ENCODE data around the gene DMD.

DMD gene

DNA sequence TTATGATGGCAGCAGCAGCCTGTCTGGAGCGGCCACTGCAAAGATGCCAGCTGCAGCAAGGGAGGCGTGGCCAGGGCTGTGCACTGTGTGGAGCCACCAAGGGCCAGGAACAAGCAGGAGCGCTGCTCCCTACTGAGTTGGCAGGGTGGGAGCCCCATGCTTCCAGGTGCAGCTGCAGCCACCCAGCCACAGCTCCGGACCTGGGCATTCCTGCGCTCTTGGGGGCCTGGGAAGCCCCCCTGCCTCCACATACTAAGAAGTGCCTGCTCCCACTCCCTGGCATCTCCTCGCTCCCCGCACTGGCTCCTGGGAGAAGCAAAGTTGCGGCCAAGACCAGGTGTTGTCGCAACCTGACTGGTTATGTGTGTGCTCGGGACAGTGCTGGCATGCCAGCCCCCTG, 619.8 kb downstream of the DMD start:
- no peaks in the 10 kb centered on the region for H3K9me3 ChIP-seq (replicated peaks; ENCODE audit: insufficient read depth, low read length)
- H4K20me1 ChIP-seq (ENCODE audit: insufficient read depth, low read length): no peaks in the 10 kb centered on the region
- H3K36me3 ChIP-seq (replicated peaks; ENCODE audit: insufficient read depth, low read length): no peaks in the 10 kb centered on the region
- H3K4me3 ChIP-seq (ENCODE audit: low read length): no peak overlapping the region
- no peak overlapping the region for H3K9ac ChIP-seq (ENCODE audit: low read length)
- H3K4me1 ChIP-seq (ENCODE audit: low read length): no peaks in the 10 kb centered on the region
- TF ChIP-seq EZH2 (optimal IDR thresholded peaks at IDR 0.05; ENCODE audit: low read depth, low read length) (no peak), EZH2phosphoT487 (IDR thresholded peaks at IDR 0.05; ENCODE audit: low read length) (no peak)
- TF ChIP-seq, protein P1, sequence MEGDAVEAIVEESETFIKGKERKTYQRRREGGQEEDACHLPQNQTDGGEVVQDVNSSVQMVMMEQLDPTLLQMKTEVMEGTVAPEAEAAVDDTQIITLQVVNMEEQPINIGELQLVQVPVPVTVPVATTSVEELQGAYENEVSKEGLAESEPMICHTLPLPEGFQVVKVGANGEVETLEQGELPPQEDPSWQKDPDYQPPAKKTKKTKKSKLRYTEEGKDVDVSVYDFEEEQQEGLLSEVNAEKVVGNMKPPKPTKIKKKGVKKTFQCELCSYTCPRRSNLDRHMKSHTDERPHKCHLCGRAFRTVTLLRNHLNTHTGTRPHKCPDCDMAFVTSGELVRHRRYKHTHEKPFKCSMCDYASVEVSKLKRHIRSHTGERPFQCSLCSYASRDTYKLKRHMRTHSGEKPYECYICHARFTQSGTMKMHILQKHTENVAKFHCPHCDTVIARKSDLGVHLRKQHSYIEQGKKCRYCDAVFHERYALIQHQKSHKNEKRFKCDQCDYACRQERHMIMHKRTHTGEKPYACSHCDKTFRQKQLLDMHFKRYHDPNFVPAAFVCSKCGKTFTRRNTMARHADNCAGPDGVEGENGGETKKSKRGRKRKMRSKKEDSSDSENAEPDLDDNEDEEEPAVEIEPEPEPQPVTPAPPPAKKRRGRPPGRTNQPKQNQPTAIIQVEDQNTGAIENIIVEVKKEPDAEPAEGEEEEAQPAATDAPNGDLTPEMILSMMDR (IDR thresholded peaks at IDR 0.05; ENCODE audit: low read length): no peak
- H3K4me2 ChIP-seq (ENCODE audit: low read depth, low read length): no peak overlapping the region
- H3K27ac ChIP-seq (ENCODE audit: low read length): no peak overlapping the region
- H3K79me2 ChIP-seq (ENCODE audit: low read length): no peaks in the 10 kb centered on the region
- no peaks in the 10 kb centered on the region for H3K27me3 ChIP-seq (replicated peaks; ENCODE audit: insufficient read depth, low read length)
- H3K9me2 ChIP-seq (replicated peaks; ENCODE audit: insufficient read depth, low read length): no peaks in the 10 kb centered on the region
- no peak overlapping the region for H2AFZ ChIP-seq (ENCODE audit: low read length)
- no peak for DNase-seq
- no peaks in the 10 kb centered on the region for H3F3A ChIP-seq (ENCODE audit: insufficient read depth, low read length)

DNA sequence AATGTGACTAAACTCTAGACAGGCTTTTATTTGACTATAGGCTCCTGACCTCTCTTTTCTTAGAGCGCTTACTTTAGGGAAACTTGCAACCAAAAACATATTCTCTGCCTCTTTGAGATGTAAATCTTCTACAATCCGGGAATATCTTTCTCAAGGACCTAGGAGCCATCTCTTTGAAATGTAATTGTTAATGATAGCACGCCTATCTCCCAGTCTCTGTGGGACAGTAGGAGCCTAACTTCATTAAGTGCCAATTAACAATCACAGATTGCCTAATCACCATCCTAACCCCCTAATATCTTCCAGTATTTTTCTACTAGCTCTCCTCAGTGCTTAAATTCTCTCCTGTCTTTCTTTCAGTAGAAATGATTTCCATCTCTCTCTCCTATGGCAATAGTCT, 628.6 kb downstream of the DMD start:
- TF ChIP-seq EZH2 (optimal IDR thresholded peaks at IDR 0.05; ENCODE audit: low read depth, low read length) (no peak), EZH2phosphoT487 (IDR thresholded peaks at IDR 0.05; ENCODE audit: low read length) (no peak)
- TF ChIP-seq, protein P1 (IDR thresholded peaks at IDR 0.05; ENCODE audit: low read length): no peak
- Histone ChIP-seq H3K4me3 (ENCODE audit: low read length) (no peak overlapping the region), H3K27me3 (replicated peaks; ENCODE audit: insufficient read depth, low read length) (no peaks in the 10 kb centered on the region), H3K9ac (ENCODE audit: low read length) (no peak overlapping the region), H3K36me3 (replicated peaks; ENCODE audit: insufficient read depth, low read length) (no peaks in the 10 kb centered on the region), H4K20me1 (ENCODE audit: insufficient read depth, low read length) (no peaks in the 10 kb centered on the region), H3K4me1 (ENCODE audit: low read length) (no peaks in the 10 kb centered on the region), H2AFZ (ENCODE audit: low read length) (no peak overlapping the region), H3K4me2 (ENCODE audit: low read depth, low read length) (no peak overlapping the region), H3K27ac (ENCODE audit: low read length) (no peak overlapping the region), H3K9me3 (replicated peaks; ENCODE audit: insufficient read depth, low read length) (no peaks in the 10 kb centered on the region), H3K9me2 (replicated peaks; ENCODE audit: insufficient read depth, low read length) (no peaks in the 10 kb centered on the region), H3F3A (ENCODE audit: insufficient read depth, low read length) (no peaks in the 10 kb centered on the region), H3K79me2 (ENCODE audit: low read length) (no peaks in the 10 kb centered on the region)
- no peak for DNase-seq

DNA sequence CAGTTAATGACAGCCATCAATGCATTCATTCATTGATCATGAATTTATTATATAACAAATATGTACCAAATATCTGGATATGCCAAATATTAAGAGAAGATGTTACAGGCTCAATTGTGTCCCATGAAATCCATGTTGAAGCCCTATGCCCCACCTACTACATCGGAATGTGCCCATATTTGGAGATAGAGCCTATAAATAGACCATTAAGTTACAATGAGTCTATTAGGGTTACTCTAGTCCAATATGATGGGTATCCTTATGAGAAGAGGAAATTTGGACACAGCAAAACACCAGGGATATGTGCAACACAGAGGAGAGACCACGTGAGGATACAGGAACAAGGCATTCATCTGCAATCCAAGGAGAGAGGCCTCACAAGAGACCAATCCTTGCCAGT, 634.5 kb downstream of the DMD start:
- H3K9me3 ChIP-seq (replicated peaks; ENCODE audit: insufficient read depth, low read length): no peaks in the 10 kb centered on the region
- H3K27ac ChIP-seq (ENCODE audit: low read length): no peak overlapping the region
- H3K36me3 ChIP-seq (replicated peaks; ENCODE audit: insufficient read depth, low read length): no peaks in the 10 kb centered on the region
- DNase-seq: no peak
- no peaks in the 10 kb centered on the region for H3K79me2 ChIP-seq (ENCODE audit: low read length)
- no peaks in the 10 kb centered on the region for H3F3A ChIP-seq (ENCODE audit: insufficient read depth, low read length)
- no peak overlapping the region for H3K4me2 ChIP-seq (ENCODE audit: low read depth, low read length)
- H3K4me3 ChIP-seq (ENCODE audit: low read length): no peak overlapping the region
- no peaks in the 10 kb centered on the region for H3K9me2 ChIP-seq (replicated peaks; ENCODE audit: insufficient read depth, low read length)
- no peaks in the 10 kb centered on the region for H3K4me1 ChIP-seq (ENCODE audit: low read length)
- no peak overlapping the region for H3K9ac ChIP-seq (ENCODE audit: low read length)
- TF ChIP-seq EZH2phosphoT487 (IDR thresholded peaks at IDR 0.05; ENCODE audit: low read length) (no peak), EZH2 (optimal IDR thresholded peaks at IDR 0.05; ENCODE audit: low read depth, low read length) (no peak)
- TF ChIP-seq, protein P1 (IDR thresholded peaks at IDR 0.05; ENCODE audit: low read length): no peak
- no peaks in the 10 kb centered on the region for H4K20me1 ChIP-seq (ENCODE audit: insufficient read depth, low read length)
- no peaks in the 10 kb centered on the region for H3K27me3 ChIP-seq (replicated peaks; ENCODE audit: insufficient read depth, low read length)
- H2AFZ ChIP-seq (ENCODE audit: low read length): no peak overlapping the region

Data from MM.1S (cell line).